Measurements from ENCODE around the gene SYT7. TPM values are rescaled to one million over a fixed set of nuclear protein-coding genes. Genes with fewer than 3 reads are reported as not detected.

The SYT7 gene
- total and polyA plus RNA-seq, 10 of the 15 experiments (the other 5 are each of a cell fraction or from before 2014, with no cell fraction given): not detected

- BruUV-seq (replicated peaks): no TSS peak
- ATAC-seq: no peak
- no peaks in the 10 kb centered on the region for H3K79me2 ChIP-seq (ENCODE audit: control insufficient read depth, insufficient read depth, low read length)
- in situ Hi-C loops (cut with MboI): no loop called here
- intact Hi-C loops (cut with micrococcal nuclease; ENCODE audit: unreplicated experiment): no loop called here
- H3K27me3 ChIP-seq (replicated peaks in 1 of 2; ENCODE audit: control insufficient read depth in 2 of 2, insufficient read depth in 2 of 2, low read length in 1 of 2): peaks cover 6% of the 10 kb centered on the region in 2 experiments
- DNase-seq (ENCODE audit: low read depth, low spot score): no peak
- 49% methylated on average over 10 of the region's 13 CpGs for WGBS (ENCODE audit: insufficient coverage, insufficient replicate concordance, low lambda C conversion rate, missing lambda C conversion rate)
- ChIA-PET CTCF (no interaction called here), RAD21 (ENCODE audit: unreplicated experiment) (no interaction called here), SMC1A (ENCODE audit: uncharacterized antibody, unreplicated experiment) (no interaction called here), POLR2A (no interaction called here)
- no peaks in the 10 kb centered on the region for H4K20me1 ChIP-seq (ENCODE audit: control insufficient read depth, insufficient read depth)
- H3K9ac ChIP-seq (ENCODE audit: control insufficient read depth, insufficient read depth, low read length): no peak overlapping the region
- no peaks in the 10 kb centered on the region for H3K4me1 ChIP-seq (ENCODE audit: control insufficient read depth, insufficient read depth, low read length)
- no peak for TF ChIP-seq MXI1 (IDR thresholded peaks at IDR 0.05; ENCODE audit: low read depth, low read length)
- TF ChIP-seq SREBF2 (IDR thresholded peaks at IDR 0.05; ENCODE audit: low read length): no peak
- TF ChIP-seq ZNF274 (IDR thresholded peaks at IDR 0.05; ENCODE audit: insufficient read depth, insufficient read length): no peak
- no peak for TF ChIP-seq ZNF217 (IDR thresholded peaks at IDR 0.05)
- TF ChIP-seq, protein P1, sequence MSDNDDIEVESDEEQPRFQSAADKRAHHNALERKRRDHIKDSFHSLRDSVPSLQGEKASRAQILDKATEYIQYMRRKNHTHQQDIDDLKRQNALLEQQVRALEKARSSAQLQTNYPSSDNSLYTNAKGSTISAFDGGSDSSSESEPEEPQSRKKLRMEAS (IDR thresholded peaks at IDR 0.05; ENCODE audit: low read depth, low read length): no peak
- TF ChIP-seq BCL11A (IDR thresholded peaks at IDR 0.05; ENCODE audit: low read depth, low read length): no peak
- no peak for TF ChIP-seq EED (IDR thresholded peaks at IDR 0.05; ENCODE audit: low read depth)
- TF ChIP-seq ZNF207 (IDR thresholded peaks at IDR 0.05; ENCODE audit: borderline replicate concordance): no peak
- TF ChIP-seq, protein P2, sequence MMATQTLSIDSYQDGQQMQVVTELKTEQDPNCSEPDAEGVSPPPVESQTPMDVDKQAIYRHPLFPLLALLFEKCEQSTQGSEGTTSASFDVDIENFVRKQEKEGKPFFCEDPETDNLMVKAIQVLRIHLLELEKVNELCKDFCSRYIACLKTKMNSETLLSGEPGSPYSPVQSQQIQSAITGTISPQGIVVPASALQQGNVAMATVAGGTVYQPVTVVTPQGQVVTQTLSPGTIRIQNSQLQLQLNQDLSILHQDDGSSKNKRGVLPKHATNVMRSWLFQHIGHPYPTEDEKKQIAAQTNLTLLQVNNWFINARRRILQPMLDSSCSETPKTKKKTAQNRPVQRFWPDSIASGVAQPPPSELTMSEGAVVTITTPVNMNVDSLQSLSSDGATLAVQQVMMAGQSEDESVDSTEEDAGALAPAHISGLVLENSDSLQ (IDR thresholded peaks at IDR 0.05): no peak
- no peak for TF ChIP-seq STAT1 (conservative IDR thresholded peaks at IDR 0.05)
- no peak for TF ChIP-seq ATF7 (IDR thresholded peaks at IDR 0.05; ENCODE audit: low read depth)
- TF ChIP-seq SP1 (IDR thresholded peaks at IDR 0.05; ENCODE audit: low read depth, low read length): no peak
- TF ChIP-seq PAX5 (IDR thresholded peaks at IDR 0.05; ENCODE audit: borderline replicate concordance, low read depth, low read length): no peak
- no peak for TF ChIP-seq DPF2 (IDR thresholded peaks at IDR 0.05)
- no peak for TF ChIP-seq LARP7 (IDR thresholded peaks at IDR 0.05)
- TF ChIP-seq ZNF24 (IDR thresholded peaks at IDR 0.05): no peak
- no peak for TF ChIP-seq IRF3 (IDR thresholded peaks at IDR 0.05)
- H3K36me3 ChIP-seq (ENCODE audit: control insufficient read depth in 2 of 2, insufficient read depth in 2 of 2, low read length in 1 of 2): no peaks in the 10 kb centered on the region
- H3K4me3 ChIP-seq: no peak overlapping the region
- no peaks in the 10 kb centered on the region for H3K9me3 ChIP-seq (replicated peaks; ENCODE audit: control insufficient read depth, insufficient read depth, low read length)
- H3K27ac ChIP-seq (ENCODE audit: control insufficient read depth, insufficient read depth): no peak overlapping the region
- no peak overlapping the region for H2AFZ ChIP-seq (ENCODE audit: control insufficient read depth, low read depth, low read length)
- no peak overlapping the region for H3K4me2 ChIP-seq (ENCODE audit: control insufficient read depth, insufficient read depth)
- no peak for FAIRE-seq
Observed at GRCh38 chr11:61552108-61552635, 28.7 kb downstream of the SYT7 start.

Data from GM12878 (cell line).